ENCODE results near the gene ABCA4. TPM values are rescaled to one million over a fixed set of nuclear protein-coding genes. Genes with fewer than 3 reads are reported as not detected.

Gene ABCA4
- total and polyA plus RNA-seq, 4 donors: 0.49 to 31.5 (median 2.3) TPM

DNA sequence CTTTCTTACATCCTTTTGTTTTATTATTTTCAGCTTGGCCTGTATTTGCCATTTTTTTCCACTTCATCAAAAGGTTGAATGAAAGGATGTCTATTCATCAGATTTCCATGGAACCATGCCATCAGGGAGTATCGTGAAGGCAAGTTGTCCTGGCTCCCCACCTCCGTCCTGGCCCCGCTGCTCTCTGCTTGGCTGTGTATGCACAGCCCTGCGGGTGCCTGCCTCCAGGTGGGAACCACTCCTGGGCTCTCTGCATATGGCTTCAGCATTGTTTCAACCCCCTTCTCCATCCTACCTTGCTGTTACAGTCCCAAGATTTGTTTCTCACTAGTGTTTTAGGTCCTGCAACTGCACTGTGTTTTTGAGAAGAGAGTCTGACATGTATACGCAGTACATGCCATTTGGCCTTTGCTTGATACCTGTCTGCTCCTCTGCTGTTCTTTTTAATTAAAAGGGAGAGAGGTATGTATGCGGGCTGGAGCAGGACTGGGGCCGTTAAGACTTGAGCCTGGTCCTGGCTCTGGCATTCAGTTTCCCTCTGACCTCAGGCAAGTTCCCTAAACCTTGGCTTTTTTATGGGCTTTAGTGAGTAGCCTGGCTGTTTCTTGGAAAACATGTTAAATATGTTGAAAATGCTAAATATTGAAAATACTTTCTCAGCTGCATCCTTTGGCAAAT is 141.8 kb downstream of the ABCA4 start:
- Histone ChIP-seq H3K4me3 (ENCODE audit: low read depth, low read length) (no peak overlapping the region), H3K27me3 (ENCODE audit: control insufficient read depth, insufficient read depth, low read length) (no peaks in the 10 kb centered on the region), H3K4me1 (ENCODE audit: control insufficient read depth, insufficient read depth, low read length) (peaks cover 10% of the 10 kb centered on the region), H3K9me3 (ENCODE audit: control insufficient read depth, insufficient read depth, low read length) (no peaks in the 10 kb centered on the region), H3K27ac (ENCODE audit: low read depth, low read length) (peak overlapping the region; percentile 25), H3K36me3 (ENCODE audit: control insufficient read depth, insufficient read depth, low read length) (no peaks in the 10 kb centered on the region)
- 84% methylated on average over 7 of the region's 7 CpGs for WGBS (ENCODE audit: insufficient coverage)
- peak in 1 of 6 donors; percentile 7 for DNase-seq (ENCODE audit: low read depth in 4 of 6, low spot score in 6 of 6)

- Histone ChIP-seq H3K27me3 (ENCODE audit: control insufficient read depth, insufficient read depth, low read length) (no peaks in the 10 kb centered on the region), H3K27ac (ENCODE audit: low read depth, low read length) (no peak overlapping the region), H3K4me3 (ENCODE audit: low read depth, low read length) (no peak overlapping the region), H3K9me3 (ENCODE audit: control insufficient read depth, insufficient read depth, low read length) (no peaks in the 10 kb centered on the region), H3K36me3 (ENCODE audit: control insufficient read depth, insufficient read depth, low read length) (no peaks in the 10 kb centered on the region), H3K4me1 (ENCODE audit: control insufficient read depth, insufficient read depth, low read length) (peaks cover 10% of the 10 kb centered on the region)
- WGBS (ENCODE audit: insufficient coverage): 80% methylated on average over 1 of the region's 1 CpG
- no peak for DNase-seq (ENCODE audit: low read depth in 4 of 6, low spot score in 6 of 6)
Measured at GRCh38 chr1:93977598-93977945, 143.4 kb downstream of the ABCA4 start.

GRCh38 chr1:93976711-93977597 is 144.0 kb downstream of the ABCA4 start:
- H3K4me1 ChIP-seq (ENCODE audit: control insufficient read depth, insufficient read depth, low read length): peaks cover 10% of the 10 kb centered on the region

GRCh38 chr1:93976291-93976690 is 144.7 kb downstream of the ABCA4 start:
- Histone ChIP-seq H3K36me3 (ENCODE audit: control insufficient read depth, insufficient read depth, low read length) (no peaks in the 10 kb centered on the region), H3K4me3 (ENCODE audit: low read depth, low read length) (no peak overlapping the region), H3K4me1 (ENCODE audit: control insufficient read depth, insufficient read depth, low read length) (peaks cover 10% of the 10 kb centered on the region), H3K9me3 (ENCODE audit: control insufficient read depth, insufficient read depth, low read length) (no peaks in the 10 kb centered on the region), H3K27me3 (ENCODE audit: control insufficient read depth, insufficient read depth, low read length) (no peaks in the 10 kb centered on the region), H3K27ac (ENCODE audit: low read depth, low read length) (no peak overlapping the region)
- DNase-seq (ENCODE audit: low read depth in 4 of 6, low spot score in 6 of 6): no peak
- no CpG with 5 or more reads among the region's 2 CpGs for WGBS (ENCODE audit: insufficient coverage)

More at GRCh38 chr1:93976711-93977597, 144.0 kb downstream of the ABCA4 start:
- no peak overlapping the region for H3K27ac ChIP-seq (ENCODE audit: low read depth, low read length)
- H3K9me3 ChIP-seq (ENCODE audit: control insufficient read depth, insufficient read depth, low read length): no peaks in the 10 kb centered on the region
- DNase-seq (ENCODE audit: low read depth in 4 of 6, low spot score in 6 of 6): no peak
- H3K4me3 ChIP-seq (ENCODE audit: low read depth, low read length): no peak overlapping the region
- H3K36me3 ChIP-seq (ENCODE audit: control insufficient read depth, insufficient read depth, low read length): no peaks in the 10 kb centered on the region
- H3K27me3 ChIP-seq (ENCODE audit: control insufficient read depth, insufficient read depth, low read length): no peaks in the 10 kb centered on the region

GRCh38 chr1:93972341-93972740 is 148.6 kb downstream of the ABCA4 start:
- WGBS (ENCODE audit: insufficient coverage): no CpG with 5 or more reads among the region's 2 CpGs
- Histone ChIP-seq H3K9me3 (ENCODE audit: control insufficient read depth, insufficient read depth, low read length) (no peaks in the 10 kb centered on the region), H3K36me3 (ENCODE audit: control insufficient read depth, insufficient read depth, low read length) (no peaks in the 10 kb centered on the region), H3K4me3 (ENCODE audit: low read depth, low read length) (no peak overlapping the region), H3K4me1 (ENCODE audit: control insufficient read depth, insufficient read depth, low read length) (no peaks in the 10 kb centered on the region), H3K27ac (ENCODE audit: low read depth, low read length) (no peak overlapping the region), H3K27me3 (ENCODE audit: control insufficient read depth, insufficient read depth, low read length) (no peaks in the 10 kb centered on the region)
- no peak for DNase-seq (ENCODE audit: low read depth in 4 of 6, low spot score in 6 of 6)

GRCh38 chr1:93969887-93970286 is 151.1 kb downstream of the ABCA4 start:
- Histone ChIP-seq H3K27me3 (ENCODE audit: control insufficient read depth, insufficient read depth, low read length) (no peaks in the 10 kb centered on the region), H3K9me3 (ENCODE audit: control insufficient read depth, insufficient read depth, low read length) (no peaks in the 10 kb centered on the region), H3K36me3 (ENCODE audit: control insufficient read depth, insufficient read depth, low read length) (no peaks in the 10 kb centered on the region), H3K4me1 (ENCODE audit: control insufficient read depth, insufficient read depth, low read length) (no peaks in the 10 kb centered on the region), H3K4me3 (ENCODE audit: low read depth, low read length) (no peak overlapping the region), H3K27ac (ENCODE audit: low read depth, low read length) (no peak overlapping the region)
- no peak for DNase-seq (ENCODE audit: low read depth in 4 of 6, low spot score in 6 of 6)
- 100% methylated on average over 1 of the region's 3 CpGs for WGBS (ENCODE audit: insufficient coverage)

DNA sequence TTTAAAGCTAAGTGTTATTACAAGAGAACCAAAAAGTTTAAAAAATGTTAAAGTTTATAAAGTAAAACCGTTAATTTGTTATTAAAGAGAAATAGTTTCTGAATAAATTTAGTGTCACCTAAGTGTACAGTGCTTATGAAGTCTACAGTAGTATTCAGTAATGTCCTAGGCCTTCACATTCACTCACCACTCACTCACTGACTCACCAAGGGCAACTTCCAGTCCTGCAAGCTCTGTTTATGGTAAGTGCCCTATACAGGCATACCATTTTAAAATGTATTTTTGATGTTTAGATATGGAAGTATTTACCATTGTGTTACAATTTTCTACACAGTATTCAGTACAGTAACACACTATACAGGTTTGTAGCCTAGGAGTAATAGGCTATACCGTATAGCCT is 151.6 kb downstream of the ABCA4 start:
- WGBS (ENCODE audit: insufficient coverage): no CpG with 5 or more reads among the region's 2 CpGs
- H3K9me3 ChIP-seq (ENCODE audit: control insufficient read depth, insufficient read depth, low read length): no peaks in the 10 kb centered on the region
- no peaks in the 10 kb centered on the region for H3K4me1 ChIP-seq (ENCODE audit: control insufficient read depth, insufficient read depth, low read length)
- no peak overlapping the region for H3K4me3 ChIP-seq (ENCODE audit: low read depth, low read length)
- no peak for DNase-seq (ENCODE audit: low read depth in 4 of 6, low spot score in 6 of 6)
- no peaks in the 10 kb centered on the region for H3K36me3 ChIP-seq (ENCODE audit: control insufficient read depth, insufficient read depth, low read length)
- no peak overlapping the region for H3K27ac ChIP-seq (ENCODE audit: low read depth, low read length)
- H3K27me3 ChIP-seq (ENCODE audit: control insufficient read depth, insufficient read depth, low read length): no peaks in the 10 kb centered on the region

DNA sequence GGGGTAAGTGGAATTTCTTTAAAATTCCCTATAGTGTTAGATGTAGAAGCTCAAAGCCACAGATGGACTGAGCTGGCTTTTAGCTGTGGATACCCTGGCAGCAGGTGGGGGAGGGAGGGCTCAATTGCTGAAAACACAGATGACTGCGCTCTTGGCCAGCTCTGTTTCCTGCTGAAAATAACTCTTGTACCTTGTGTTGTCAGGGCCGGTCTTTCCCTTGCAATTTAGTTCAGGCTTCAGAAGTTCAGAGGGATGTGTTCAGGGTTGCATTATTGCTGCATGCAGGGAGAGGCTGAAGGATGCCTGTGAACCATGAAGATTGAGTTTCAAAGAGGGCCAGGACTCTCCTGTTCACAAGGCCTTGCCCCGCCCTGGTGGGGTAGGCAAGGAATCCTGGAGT is 153.6 kb downstream of the ABCA4 start:
- Histone ChIP-seq H3K9me3 (ENCODE audit: control insufficient read depth, insufficient read depth, low read length) (no peaks in the 10 kb centered on the region), H3K27ac (ENCODE audit: low read depth, low read length) (no peak overlapping the region), H3K36me3 (ENCODE audit: control insufficient read depth, insufficient read depth, low read length) (no peaks in the 10 kb centered on the region), H3K4me3 (ENCODE audit: low read depth, low read length) (no peak overlapping the region), H3K4me1 (ENCODE audit: control insufficient read depth, insufficient read depth, low read length) (no peaks in the 10 kb centered on the region), H3K27me3 (ENCODE audit: control insufficient read depth, insufficient read depth, low read length) (no peaks in the 10 kb centered on the region)
- 69% methylated on average over 2 of the region's 3 CpGs for WGBS (ENCODE audit: insufficient coverage)
- DNase-seq (ENCODE audit: low read depth in 4 of 6, low spot score in 6 of 6): peak in 2 of 6 donors; percentile 36 to 51

DNA sequence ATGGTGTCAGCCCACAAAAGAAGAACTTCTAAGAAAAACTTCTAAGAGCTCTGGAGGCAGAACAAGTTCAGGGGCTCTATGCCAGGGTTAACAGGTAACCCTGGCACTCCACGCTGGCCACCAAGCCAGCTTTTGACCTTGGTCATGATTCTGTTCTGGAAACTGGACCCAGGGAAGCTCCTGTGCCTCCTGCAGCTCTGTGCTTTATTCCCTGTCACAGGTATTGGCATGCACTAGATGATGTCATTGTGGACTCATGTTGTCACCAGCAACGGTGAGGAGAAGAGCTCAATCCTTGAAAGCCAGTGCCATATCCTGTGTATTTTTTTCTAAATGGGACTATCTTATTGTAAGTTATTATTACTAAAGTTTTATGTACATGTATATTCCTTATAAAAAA is 155.1 kb downstream of the ABCA4 start:
- Histone ChIP-seq H3K27me3 (ENCODE audit: control insufficient read depth, insufficient read depth, low read length) (no peaks in the 10 kb centered on the region), H3K27ac (ENCODE audit: low read depth, low read length) (no peak overlapping the region)
- WGBS (ENCODE audit: insufficient coverage): 90% methylated on average over 1 of the region's 2 CpGs

DNA sequence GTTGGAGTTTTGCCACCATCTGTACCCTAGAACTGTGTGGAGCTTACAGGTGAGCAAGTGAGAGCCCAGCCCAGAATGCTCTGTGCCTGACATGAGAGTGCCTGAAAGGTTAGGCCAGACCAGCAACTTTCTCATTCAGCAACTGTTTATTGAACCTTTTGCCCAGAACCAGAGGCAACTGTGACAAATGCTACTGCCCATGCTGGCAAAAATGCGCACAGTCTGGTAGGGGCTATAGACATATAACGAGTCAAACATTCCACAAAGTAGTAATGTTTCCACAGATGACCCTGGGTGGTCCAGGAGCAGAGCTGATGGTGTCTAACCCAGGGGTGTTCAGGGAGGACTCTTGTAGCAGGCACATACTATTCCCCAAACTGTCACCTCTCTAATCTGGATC is 155.7 kb downstream of the ABCA4 start:
- H3K27ac ChIP-seq (ENCODE audit: low read depth, low read length): no peak overlapping the region
- H3K4me1 ChIP-seq (ENCODE audit: control insufficient read depth, insufficient read depth, low read length): no peaks in the 10 kb centered on the region
- H3K27me3 ChIP-seq (ENCODE audit: control insufficient read depth, insufficient read depth, low read length): no peaks in the 10 kb centered on the region
- WGBS (ENCODE audit: insufficient coverage): 90% methylated on average over 2 of the region's 2 CpGs
- no peaks in the 10 kb centered on the region for H3K36me3 ChIP-seq (ENCODE audit: control insufficient read depth, insufficient read depth, low read length)
- no peak for DNase-seq (ENCODE audit: low read depth in 4 of 6, low spot score in 6 of 6)
- no peaks in the 10 kb centered on the region for H3K9me3 ChIP-seq (ENCODE audit: control insufficient read depth, insufficient read depth, low read length)
- H3K4me3 ChIP-seq (ENCODE audit: low read depth, low read length): no peak overlapping the region

More for the DNA sequence above, 155.1 kb downstream of the ABCA4 start:
- no peak for DNase-seq (ENCODE audit: low read depth in 4 of 6, low spot score in 6 of 6)
- Histone ChIP-seq H3K36me3 (ENCODE audit: control insufficient read depth, insufficient read depth, low read length) (no peaks in the 10 kb centered on the region), H3K4me3 (ENCODE audit: low read depth, low read length) (no peak overlapping the region), H3K9me3 (ENCODE audit: control insufficient read depth, insufficient read depth, low read length) (no peaks in the 10 kb centered on the region), H3K4me1 (ENCODE audit: control insufficient read depth, insufficient read depth, low read length) (no peaks in the 10 kb centered on the region)
